ENCODE measurements around the gene INO80.
A peak's percentile ranks its signal among the peaks of the same experiment; 100 is the strongest.
"Not testable (repeated sequence)": the region's sequence is repeated elsewhere in the genome, so short reads cannot be mapped to it uniquely, and the experiment has no call there.

Gene INO80

GRCh38 chr15:41121951-41122350 lies 5.9 kb upstream of the INO80 start:
- DNase-seq = no peak

GRCh38 chr15:41116962-41117252 lies 827 bp upstream of the INO80 start:
- DNase-seq = no peak

GRCh38 chr15:41115652-41116115 lies 396 bp downstream of the INO80 start:
- DNase-seq = peak; percentile 64

- DNase-seq = peak; percentile 66
Measured at GRCh38 chr15:41115161-41115651, 874 bp downstream of the INO80 start.

- DNase-seq = no peak
Measured at GRCh38 chr15:41106947-41107346, 9.1 kb downstream of the INO80 start.

- peak; percentile 3 for DNase-seq
Measured at GRCh38 chr15:41105348-41106334, 10.4 kb downstream of the INO80 start.

GRCh38 chr15:41104234-41104633 lies 11.8 kb downstream of the INO80 start:
- DNase-seq = peak; percentile 49

- DNase-seq = peak; percentile 11
Measured at GRCh38 chr15:41102854-41103253, 13.2 kb downstream of the INO80 start.

- no peak for DNase-seq
Measured at GRCh38 chr15:41096178-41096577, 19.9 kb downstream of the INO80 start.

- DNase-seq = no peak
Measured at GRCh38 chr15:41085029-41085428, 31.1 kb downstream of the INO80 start.

GRCh38 chr15:41080144-41080543 lies 35.9 kb downstream of the INO80 start:
- no peak for DNase-seq

GRCh38 chr15:41079717-41080116 lies 36.4 kb downstream of the INO80 start:
- no peak for DNase-seq

- not testable (repeated sequence) for DNase-seq
Measured at GRCh38 chr15:41078879-41079278, 37.2 kb downstream of the INO80 start.

GRCh38 chr15:41078125-41078524 lies 38.0 kb downstream of the INO80 start:
- DNase-seq = no peak

GRCh38 chr15:41073028-41073427 lies 43.1 kb downstream of the INO80 start:
- DNase-seq = no peak

GRCh38 chr15:41072013-41072412 lies 44.1 kb downstream of the INO80 start:
- no peak for DNase-seq

GRCh38 chr15:41066516-41066915 lies 49.6 kb downstream of the INO80 start:
- no peak for DNase-seq

- no peak for DNase-seq
Measured at GRCh38 chr15:41061667-41062066, 54.4 kb downstream of the INO80 start.

- no peak for DNase-seq
Measured at GRCh38 chr15:41060505-41060904, 55.6 kb downstream of the INO80 start.

- DNase-seq = no peak
Measured at GRCh38 chr15:41056810-41057209, 59.3 kb downstream of the INO80 start.

- no peak for DNase-seq
Measured at GRCh38 chr15:41055706-41056105, 60.4 kb downstream of the INO80 start.

- no peak for DNase-seq
Measured at GRCh38 chr15:41051139-41051538, 64.9 kb downstream of the INO80 start.

- no peak for DNase-seq
Measured at GRCh38 chr15:41048852-41049251, 67.2 kb downstream of the INO80 start.

- DNase-seq = no peak
Measured at GRCh38 chr15:41048397-41048796, 67.7 kb downstream of the INO80 start.

All from fibroblast of skin of back (primary cell).